ENCODE data around the gene ETS1. TPM values are rescaled to one million over a fixed set of nuclear protein-coding genes. Genes with fewer than 3 reads are reported as not detected.
A peak's percentile ranks its signal among the peaks of the same experiment; 100 is the strongest.

The ETS1 gene
- total RNA-seq, 2 experiments from 2014 or later = 568 to 580 TPM

- Mint-ChIP-seq H3K9me3 (no peaks in the 10 kb centered on the region), H3K4me1 (peaks cover 91% of the 10 kb centered on the region), H3K4me3 (peak overlapping the region; percentile 78), H3K36me3 (peaks cover 53% of the 10 kb centered on the region), H3K27me3 (no peaks in the 10 kb centered on the region), H3K27ac (peak overlapping the region; percentile 79)
- DNase-seq (peak; percentile 31), ATAC-seq (ENCODE audit: low read depth) (no peak)
- POLR2A ChIA-PET = interaction anchor here (1.0 to 34.4 kb wide), 5 partner anchors 10 to 201 kb away, joined by 3 to 716 read pairs (median 327); no protein-coding TSS in a partner anchor
Observed at GRCh38 chr11:128499613-128500253, 87.6 kb downstream of the ETS1 start.

GRCh38 chr11:128498721-128499245 lies 88.6 kb downstream of the ETS1 start:
- peaks cover 53% of the 10 kb centered on the region for H3K36me3 Mint-ChIP-seq
- H3K4me3 Mint-ChIP-seq = peak overlapping the region; percentile 78
- DNase-seq (no peak), ATAC-seq (ENCODE audit: low read depth) (no peak)
- no peaks in the 10 kb centered on the region for H3K27me3 Mint-ChIP-seq
- H3K4me1 Mint-ChIP-seq = peaks cover 91% of the 10 kb centered on the region
- POLR2A ChIA-PET = interaction anchor here (1.0 to 34.4 kb wide), 7 partner anchors 11 to 200 kb away, joined by 3 to 716 read pairs (median 98); no protein-coding TSS in a partner anchor
- H3K27ac Mint-ChIP-seq = peak overlapping the region; percentile 78
- H3K9me3 Mint-ChIP-seq = no peaks in the 10 kb centered on the region

- DNase-seq (no peak), ATAC-seq (ENCODE audit: low read depth) (no peak)
- peaks cover 55% of the 10 kb centered on the region for H3K36me3 Mint-ChIP-seq
- POLR2A ChIA-PET = interaction anchor here (1.0 to 34.4 kb wide), 8 partner anchors 11 to 208 kb away, joined by 3 to 716 read pairs (median 54); no protein-coding TSS in a partner anchor
- peak overlapping the region; percentile 93 for H3K27ac Mint-ChIP-seq
- H3K27me3 Mint-ChIP-seq = no peaks in the 10 kb centered on the region
- peaks cover 93% of the 10 kb centered on the region for H3K4me1 Mint-ChIP-seq
- H3K9me3 Mint-ChIP-seq = no peaks in the 10 kb centered on the region
- H3K4me3 Mint-ChIP-seq = peak overlapping the region; percentile 78
Observed at GRCh38 chr11:128497776-128498095, 89.6 kb downstream of the ETS1 start.

GRCh38 chr11:128497061-128497775 lies 90.1 kb downstream of the ETS1 start:
- peak overlapping the region; percentile 78 for H3K4me3 Mint-ChIP-seq
- no peaks in the 10 kb centered on the region for H3K9me3 Mint-ChIP-seq
- peaks cover 59% of the 10 kb centered on the region for H3K36me3 Mint-ChIP-seq
- DNase-seq (peak; percentile 36), ATAC-seq (ENCODE audit: low read depth) (no peak)
- POLR2A ChIA-PET = interaction anchor here (1.0 to 34.4 kb wide), 8 partner anchors 10 to 207 kb away, joined by 3 to 716 read pairs (median 54); no protein-coding TSS in a partner anchor
- H3K27me3 Mint-ChIP-seq = no peaks in the 10 kb centered on the region
- H3K27ac Mint-ChIP-seq = peak overlapping the region; percentile 93
- H3K4me1 Mint-ChIP-seq = peaks cover 93% of the 10 kb centered on the region

GRCh38 chr11:128496692-128497060 lies 90.7 kb downstream of the ETS1 start:
- POLR2A ChIA-PET = interaction anchor here (1.0 to 34.4 kb wide), 7 partner anchors 10 to 207 kb away, joined by 3 to 716 read pairs (median 98); no protein-coding TSS in a partner anchor

GRCh38 chr11:128496249-128496648 lies 91.1 kb downstream of the ETS1 start:
- peaks cover 61% of the 10 kb centered on the region for H3K36me3 Mint-ChIP-seq
- no peaks in the 10 kb centered on the region for H3K27me3 Mint-ChIP-seq
- H3K4me1 Mint-ChIP-seq = peaks cover 93% of the 10 kb centered on the region
- no peaks in the 10 kb centered on the region for H3K9me3 Mint-ChIP-seq
- peak overlapping the region; percentile 93 for H3K27ac Mint-ChIP-seq
- DNase-seq = peak; percentile 27
- POLR2A ChIA-PET = interaction anchor here (2.5 to 34.4 kb wide), 5 partner anchors 9 to 195 kb away, joined by 8 to 716 read pairs (median 327); no protein-coding TSS in a partner anchor
- ATAC-seq (ENCODE audit: low read depth) = no peak
- peak overlapping the region; percentile 78 for H3K4me3 Mint-ChIP-seq

More at GRCh38 chr11:128496692-128497060, 90.7 kb downstream of the ETS1 start:
- Mint-ChIP-seq H3K27ac (peak overlapping the region; percentile 93), H3K36me3 (peaks cover 59% of the 10 kb centered on the region), H3K4me1 (peaks cover 93% of the 10 kb centered on the region), H3K4me3 (peak overlapping the region; percentile 78), H3K9me3 (no peaks in the 10 kb centered on the region), H3K27me3 (no peaks in the 10 kb centered on the region)
- no peak for ATAC-seq (ENCODE audit: low read depth)
- peak; percentile 32 for DNase-seq

GRCh38 chr11:128494418-128495332 lies 92.7 kb downstream of the ETS1 start:
- Mint-ChIP-seq H3K27me3 (no peaks in the 10 kb centered on the region), H3K9me3 (no peaks in the 10 kb centered on the region), H3K4me1 (peaks cover 92% of the 10 kb centered on the region), H3K4me3 (peak overlapping the region; percentile 78), H3K27ac (peak overlapping the region; percentile 93), H3K36me3 (peaks cover 65% of the 10 kb centered on the region)
- POLR2A ChIA-PET = interaction anchor here (0.5 to 34.4 kb wide), 12 partner anchors 8 to 455 kb away, joined by 3 to 716 read pairs (median 6); no protein-coding TSS in a partner anchor
- ATAC-seq (ENCODE audit: low read depth) = peak; percentile 65
- peak; percentile 29 for DNase-seq

GRCh38 chr11:128493570-128493965 lies 93.8 kb downstream of the ETS1 start:
- no peak for DNase-seq
- no peaks in the 10 kb centered on the region for H3K27me3 Mint-ChIP-seq
- POLR2A ChIA-PET = interaction anchor here (0.7 to 34.4 kb wide), 11 partner anchors 7 to 203 kb away, joined by 3 to 716 read pairs (median 5); no protein-coding TSS in a partner anchor

GRCh38 chr11:128492903-128493569 lies 94.3 kb downstream of the ETS1 start:
- DNase-seq (no peak), ATAC-seq (ENCODE audit: low read depth) (peak; percentile 27)
- Mint-ChIP-seq H3K27ac (peak overlapping the region; percentile 95), H3K36me3 (peaks cover 72% of the 10 kb centered on the region), H3K9me3 (no peaks in the 10 kb centered on the region), H3K4me3 (peak overlapping the region; percentile 80), H3K27me3 (no peaks in the 10 kb centered on the region), H3K4me1 (peaks cover 93% of the 10 kb centered on the region)
- POLR2A ChIA-PET = interaction anchor here (0.9 to 34.4 kb wide), 12 partner anchors 6 to 203 kb away, joined by 3 to 716 read pairs (median 7); no protein-coding TSS in a partner anchor

More at GRCh38 chr11:128493570-128493965, 93.8 kb downstream of the ETS1 start:
- H3K4me3 Mint-ChIP-seq = peak overlapping the region; percentile 80
- H3K4me1 Mint-ChIP-seq = peaks cover 92% of the 10 kb centered on the region
- H3K27ac Mint-ChIP-seq = peak overlapping the region; percentile 95
- no peak for ATAC-seq (ENCODE audit: low read depth)
- peaks cover 68% of the 10 kb centered on the region for H3K36me3 Mint-ChIP-seq
- H3K9me3 Mint-ChIP-seq = no peaks in the 10 kb centered on the region

GRCh38 chr11:128492461-128492860 lies 94.9 kb downstream of the ETS1 start:
- Mint-ChIP-seq H3K9me3 (no peaks in the 10 kb centered on the region), H3K4me3 (peak overlapping the region; percentile 80), H3K4me1 (peaks cover 91% of the 10 kb centered on the region), H3K27me3 (no peaks in the 10 kb centered on the region), H3K27ac (peak overlapping the region; percentile 95), H3K36me3 (peaks cover 74% of the 10 kb centered on the region)
- ATAC-seq (ENCODE audit: low read depth) = no peak
- DNase-seq = no peak
- POLR2A ChIA-PET = interaction anchor here (0.6 to 34.4 kb wide), 11 partner anchors 6 to 202 kb away, joined by 3 to 716 read pairs (median 7); no protein-coding TSS in a partner anchor

GRCh38 chr11:128491195-128491936 lies 96.0 kb downstream of the ETS1 start:
- DNase-seq (no peak), ATAC-seq (ENCODE audit: low read depth) (peak; percentile 5)
- H3K9me3 Mint-ChIP-seq = no peaks in the 10 kb centered on the region
- H3K4me1 Mint-ChIP-seq = peaks cover 89% of the 10 kb centered on the region
- H3K27me3 Mint-ChIP-seq = no peaks in the 10 kb centered on the region
- H3K27ac Mint-ChIP-seq = peak overlapping the region; percentile 95
- peaks cover 76% of the 10 kb centered on the region for H3K36me3 Mint-ChIP-seq
- peak overlapping the region; percentile 80 for H3K4me3 Mint-ChIP-seq
- POLR2A ChIA-PET = interaction anchor here (0.7 to 34.4 kb wide), 8 partner anchors 5 to 383 kb away, joined by 3 to 716 read pairs (median 7); no protein-coding TSS in a partner anchor

Measured in activated naive CD8-positive, alpha-beta T cell treated with anti-CD3 and anti-CD28 coated beads, Interleukin-2, amount 10 ng/mL, durations not matched to agents 7 days and 5 days (primary cell).